Left ventricle myocardium inferior (tissue), 1 donor: Measurements from ENCODE around the gene USP1. TPM values are rescaled to one million over a fixed set of nuclear protein-coding genes. Genes with fewer than 3 reads are reported as not detected.

Experiments
- DNase-seq: peaks from one replicate; pipeline ENCODE4 v3.0.0-alpha.2; 2020
- H3K27ac ChIP-seq: fragments of 200-600 bp; replicated peaks from 2 replicates; pipeline ENCODE4 v1.8.0; 2021
- H3K27me3 ChIP-seq: fragments of 200-600 bp; 2 replicates; pipeline ENCODE4 v1.8.0; 2021; ENCODE audit warnings: low read depth
- H3K36me3 ChIP-seq: fragments of 200-600 bp; 2 replicates; pipeline ENCODE4 v1.8.0; 2021
- H3K4me1 ChIP-seq: fragments of 200-600 bp; 2 replicates; pipeline ENCODE4 v1.8.0; 2021
- H3K4me3 ChIP-seq: fragments of 200-600 bp; 2 replicates; pipeline ENCODE4 v1.8.0; 2021; ENCODE audit warnings: mild to moderate bottlenecking, moderate library complexity
- H3K9me3 ChIP-seq: fragments of 200-600 bp; replicated peaks from 2 replicates; pipeline ENCODE4 v1.8.0; 2021
- intact Hi-C: fragments of 100-400 bp; cut with micrococcal nuclease; formaldehyde crosslinking; loops from one replicate; pipeline ENCODE4 v1.11.0; 2022
- total RNA-seq: library from RNA; stranded (reverse); fragmentation: NEBNext Ultra II Directional; extraction: Animal tissue kit (Norgen Biotek cat#: 25700); gene quantifications from one replicate; pipeline ENCODE4 v1.2.1, GENCODE V29; 2021
- TF ChIP-seq, protein P1 (sequence below): fragments of 200-600 bp; IDR thresholded peaks from 2 replicates; pipeline ENCODE4 v1.8.0; 2021; ENCODE audit warnings: antibody characterized with exemption, mild to moderate bottlenecking, borderline replicate concordance
- donor health status: DM: no; HTN: yes; CAD: no; lungs with severe emphysema.

The USP1 gene
- total RNA-seq, 1 donor from 2014 or later: 12.5 TPM

DNA sequence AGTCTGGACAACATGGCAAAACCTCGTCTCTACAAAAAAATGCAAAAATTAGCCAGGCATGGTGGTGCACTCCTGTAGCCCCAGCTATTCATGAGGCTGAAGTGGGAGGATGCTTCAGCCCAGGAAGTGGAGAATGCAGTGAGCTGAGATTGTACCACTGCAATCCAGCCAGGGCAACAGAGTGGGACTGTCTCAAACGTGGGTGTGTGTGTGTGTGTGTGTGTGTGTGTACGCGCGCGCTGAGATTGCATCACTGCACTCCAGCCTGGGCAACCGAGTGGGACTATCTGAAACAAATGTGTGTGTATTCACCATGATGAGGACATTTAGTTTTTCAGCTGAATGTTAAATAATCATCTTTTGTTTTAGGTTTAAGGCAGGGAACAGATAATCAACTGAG, 21.1 kb downstream of the USP1 start:
- no peaks in the 10 kb centered on the region for H3K9me3 ChIP-seq
- no peak overlapping the region for H3K4me3 ChIP-seq
- intact Hi-C loops: no loop called here
- no peaks in the 10 kb centered on the region for H3K4me1 ChIP-seq
- DNase-seq: no peak
- TF ChIP-seq, protein P1, sequence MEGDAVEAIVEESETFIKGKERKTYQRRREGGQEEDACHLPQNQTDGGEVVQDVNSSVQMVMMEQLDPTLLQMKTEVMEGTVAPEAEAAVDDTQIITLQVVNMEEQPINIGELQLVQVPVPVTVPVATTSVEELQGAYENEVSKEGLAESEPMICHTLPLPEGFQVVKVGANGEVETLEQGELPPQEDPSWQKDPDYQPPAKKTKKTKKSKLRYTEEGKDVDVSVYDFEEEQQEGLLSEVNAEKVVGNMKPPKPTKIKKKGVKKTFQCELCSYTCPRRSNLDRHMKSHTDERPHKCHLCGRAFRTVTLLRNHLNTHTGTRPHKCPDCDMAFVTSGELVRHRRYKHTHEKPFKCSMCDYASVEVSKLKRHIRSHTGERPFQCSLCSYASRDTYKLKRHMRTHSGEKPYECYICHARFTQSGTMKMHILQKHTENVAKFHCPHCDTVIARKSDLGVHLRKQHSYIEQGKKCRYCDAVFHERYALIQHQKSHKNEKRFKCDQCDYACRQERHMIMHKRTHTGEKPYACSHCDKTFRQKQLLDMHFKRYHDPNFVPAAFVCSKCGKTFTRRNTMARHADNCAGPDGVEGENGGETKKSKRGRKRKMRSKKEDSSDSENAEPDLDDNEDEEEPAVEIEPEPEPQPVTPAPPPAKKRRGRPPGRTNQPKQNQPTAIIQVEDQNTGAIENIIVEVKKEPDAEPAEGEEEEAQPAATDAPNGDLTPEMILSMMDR: no peak
- no peaks in the 10 kb centered on the region for H3K27me3 ChIP-seq
- no peak overlapping the region for H3K27ac ChIP-seq
- peaks cover 14% of the 10 kb centered on the region for H3K36me3 ChIP-seq

DNA sequence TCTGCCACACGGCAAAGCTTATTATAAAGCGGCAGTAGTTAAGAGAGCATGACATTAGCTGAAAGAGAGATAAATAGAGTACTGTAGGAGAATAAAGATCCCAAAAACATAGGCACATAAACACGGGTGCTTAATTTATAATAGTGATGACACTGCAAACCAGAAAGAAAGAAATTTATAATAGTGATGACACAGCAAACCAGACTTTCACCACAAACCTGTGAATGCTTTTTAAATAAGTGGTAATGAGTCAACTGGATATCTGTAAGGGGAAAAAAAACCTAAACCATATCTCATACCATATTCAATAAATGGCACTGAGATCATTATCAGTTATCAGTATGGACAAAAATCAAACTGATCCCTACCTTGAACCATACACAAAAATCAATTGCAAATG, 25.5 kb downstream of the USP1 start:
- DNase-seq: no peak
- H3K27ac ChIP-seq: no peak overlapping the region
- no peak overlapping the region for H3K4me3 ChIP-seq
- H3K27me3 ChIP-seq: no peaks in the 10 kb centered on the region
- intact Hi-C loops: no loop called here
- H3K9me3 ChIP-seq: no peaks in the 10 kb centered on the region
- peaks cover 25% of the 10 kb centered on the region for H3K36me3 ChIP-seq
- H3K4me1 ChIP-seq: no peaks in the 10 kb centered on the region
- TF ChIP-seq, protein P1: no peak

DNA sequence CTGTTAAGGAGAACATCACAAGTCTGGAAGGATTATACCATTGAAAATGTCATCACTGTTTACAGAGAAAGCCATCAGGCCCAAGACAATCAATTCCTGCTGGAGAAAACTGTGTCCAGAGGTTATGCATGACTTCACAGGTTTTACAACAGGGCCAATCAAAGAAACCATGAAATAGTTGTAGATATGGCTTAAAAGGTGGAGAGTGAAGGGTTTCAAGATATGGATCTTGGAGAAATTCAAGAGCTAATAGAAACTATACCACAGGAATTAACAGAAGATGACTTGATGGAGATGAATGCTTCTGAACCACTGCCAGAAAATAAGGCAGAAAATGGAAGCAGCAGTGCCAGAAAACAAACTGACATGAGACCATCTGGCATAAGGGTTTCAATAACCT, 30.2 kb downstream of the USP1 start:
- no peaks in the 10 kb centered on the region for H3K4me1 ChIP-seq
- intact Hi-C loops: no loop called here
- no peaks in the 10 kb centered on the region for H3K27me3 ChIP-seq
- TF ChIP-seq, protein P1: no peak
- H3K9me3 ChIP-seq: peaks cover 24% of the 10 kb centered on the region
- H3K36me3 ChIP-seq: peaks cover 63% of the 10 kb centered on the region
- no peak overlapping the region for H3K4me3 ChIP-seq
- H3K27ac ChIP-seq: no peak overlapping the region
- no peak for DNase-seq

DNA sequence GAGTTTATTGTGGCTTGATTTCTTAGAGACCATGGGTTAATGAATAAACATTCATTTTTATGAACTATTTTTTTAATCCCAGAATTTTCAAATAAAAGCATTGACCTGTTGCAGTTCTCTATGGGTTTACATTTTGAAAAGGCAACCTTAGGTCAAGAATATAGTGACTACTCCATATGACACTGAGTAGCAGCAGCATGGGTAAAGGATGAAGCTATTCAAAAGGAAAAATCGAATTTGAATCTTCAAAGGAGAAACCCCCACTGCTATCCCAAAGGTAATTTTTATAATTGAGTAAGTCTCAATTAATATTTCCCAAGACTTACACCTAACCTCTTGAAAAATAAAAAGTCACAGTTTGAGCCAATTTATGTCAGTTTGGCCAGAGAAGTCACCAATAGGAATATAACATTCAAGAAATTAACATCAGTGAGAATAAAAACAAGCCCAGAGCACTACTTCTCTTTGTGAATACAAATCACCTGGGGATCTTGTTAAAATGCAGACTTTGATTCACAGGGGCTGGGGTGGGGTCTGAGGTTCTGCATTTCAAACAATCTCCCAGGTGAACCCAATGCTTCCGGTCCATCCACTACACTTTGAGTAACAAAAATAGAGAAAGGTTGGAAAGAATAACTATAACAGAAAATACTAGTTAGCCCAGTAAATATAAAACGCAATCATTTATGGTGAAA, 39.8 kb downstream of the USP1 start:
- TF ChIP-seq, protein P1: no peak
- Histone ChIP-seq H3K27ac (no peak overlapping the region), H3K36me3 (peaks cover 55% of the 10 kb centered on the region), H3K4me3 (no peak overlapping the region), H3K27me3 (no peaks in the 10 kb centered on the region), H3K4me1 (no peaks in the 10 kb centered on the region), H3K9me3 (no peaks in the 10 kb centered on the region)
- intact Hi-C loops: no loop called here
- DNase-seq: no peak

DNA sequence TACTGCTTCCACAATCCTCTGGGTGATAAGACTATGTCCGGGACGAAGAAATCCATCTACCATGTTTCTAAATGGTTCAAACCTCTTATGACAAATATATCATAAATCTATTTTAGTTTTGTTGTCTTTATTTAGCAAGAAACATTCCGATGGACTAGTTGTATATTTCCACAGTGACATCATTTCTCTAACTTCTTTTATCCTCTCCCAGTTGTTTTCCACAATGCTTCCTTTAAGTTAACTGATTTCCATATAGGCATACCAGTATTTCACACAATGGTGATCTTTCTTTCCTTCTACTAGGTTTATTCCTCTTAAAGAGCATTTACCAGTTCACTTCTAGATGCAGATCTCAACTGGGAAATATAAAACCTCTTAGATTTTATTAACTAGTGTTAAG, 44.8 kb downstream of the USP1 start:
- no peak overlapping the region for H3K27ac ChIP-seq
- no peak for DNase-seq
- H3K4me3 ChIP-seq: no peak overlapping the region
- TF ChIP-seq, protein P1: no peak
- no peaks in the 10 kb centered on the region for H3K9me3 ChIP-seq
- no peaks in the 10 kb centered on the region for H3K27me3 ChIP-seq
- H3K36me3 ChIP-seq: peaks cover 9% of the 10 kb centered on the region
- H3K4me1 ChIP-seq: no peaks in the 10 kb centered on the region
- intact Hi-C loops: no loop called here
